ENCODE data around the gene KRTAP12-4.
"Not testable (repeated sequence)": the region's sequence is repeated elsewhere in the genome, so short reads cannot be mapped to it uniquely, and the experiment has no call there.

Gene KRTAP12-4

DNA sequence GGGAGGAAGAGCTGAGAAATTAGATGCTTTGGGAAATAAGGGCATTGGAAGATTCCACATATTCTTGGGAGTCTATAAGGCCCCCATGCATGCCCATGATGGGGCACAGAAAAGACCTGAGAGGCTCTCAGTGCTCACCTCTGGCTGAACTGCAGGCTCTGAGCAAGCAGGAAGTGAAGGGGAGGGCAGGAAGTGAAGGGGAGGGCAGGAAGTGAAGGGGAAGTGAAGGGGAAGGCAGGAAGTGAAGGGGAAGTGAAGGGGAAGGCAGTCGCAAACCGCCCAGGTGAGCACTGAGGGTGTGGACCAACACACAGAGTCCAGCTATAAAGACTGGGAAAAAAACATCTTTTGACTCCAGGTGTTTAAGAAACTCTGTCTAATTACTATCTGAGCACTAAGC lies 24.0 kb downstream of the KRTAP12-4 start:
- Histone ChIP-seq H3K27me3 (ENCODE audit: insufficient read depth, poor library complexity, severe bottlenecking) (no peaks in the 10 kb centered on the region), H3K4me3 (replicated peaks; ENCODE audit: insufficient read depth, low read length) (no peak overlapping the region), H3K27ac (replicated peaks) (no peak overlapping the region)
- no peak for TF ChIP-seq GABPA (IDR thresholded peaks at IDR 0.05; ENCODE audit: low read depth)
- DNase-seq (ENCODE audit: low read depth in 1 of 2, low spot score in 1 of 2), result no peak

DNA sequence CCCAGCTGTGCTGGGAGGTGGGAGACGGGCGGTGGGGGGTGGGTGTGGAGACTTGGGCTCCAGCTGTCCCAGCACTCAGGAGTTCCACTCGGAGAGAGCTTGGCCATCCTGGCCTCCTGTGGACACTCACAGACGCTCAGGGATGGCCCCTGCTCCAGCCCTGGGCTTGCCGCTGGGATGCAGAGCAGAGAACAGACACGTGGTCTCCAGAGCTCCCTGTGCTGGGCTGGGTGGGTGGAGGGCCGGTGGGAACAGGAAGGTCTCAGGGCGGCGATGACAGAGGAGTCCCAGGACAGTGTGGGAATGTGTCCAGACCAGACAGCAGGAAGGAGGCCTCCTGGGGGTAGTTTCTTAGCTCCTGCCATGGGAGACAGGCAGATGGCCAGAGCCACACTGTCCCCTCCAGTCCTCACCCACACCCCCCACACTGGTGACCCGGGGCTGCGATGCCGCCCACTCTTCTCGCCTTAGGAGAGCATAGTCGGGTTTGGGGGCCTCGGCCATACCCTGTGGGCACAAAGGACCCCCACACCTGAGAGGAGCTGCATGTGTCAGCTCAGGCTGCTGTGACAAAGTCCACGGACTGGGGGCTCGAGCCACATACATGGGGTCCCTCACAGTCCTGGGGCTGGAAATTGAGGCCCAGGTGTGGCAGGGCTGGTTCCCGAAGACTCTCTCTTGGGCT lies 25.6 kb downstream of the KRTAP12-4 start:
- Histone ChIP-seq H3K27ac (replicated peaks) (no peak overlapping the region), H3K4me3 (replicated peaks; ENCODE audit: insufficient read depth, low read length) (no peak overlapping the region), H3K27me3 (ENCODE audit: insufficient read depth, poor library complexity, severe bottlenecking) (no peaks in the 10 kb centered on the region)
- no peak for DNase-seq (ENCODE audit: low read depth in 1 of 2, low spot score in 1 of 2)
- TF ChIP-seq GABPA (IDR thresholded peaks at IDR 0.05; ENCODE audit: low read depth), result no peak
- no peak for TF ChIP-seq POLR2AphosphoS5 (IDR thresholded peaks at IDR 0.05; ENCODE audit: low read depth)
- no peak for TF ChIP-seq SPI1 (IDR thresholded peaks at IDR 0.05; ENCODE audit: borderline replicate concordance, low read depth)
- TF ChIP-seq, protein P1, sequence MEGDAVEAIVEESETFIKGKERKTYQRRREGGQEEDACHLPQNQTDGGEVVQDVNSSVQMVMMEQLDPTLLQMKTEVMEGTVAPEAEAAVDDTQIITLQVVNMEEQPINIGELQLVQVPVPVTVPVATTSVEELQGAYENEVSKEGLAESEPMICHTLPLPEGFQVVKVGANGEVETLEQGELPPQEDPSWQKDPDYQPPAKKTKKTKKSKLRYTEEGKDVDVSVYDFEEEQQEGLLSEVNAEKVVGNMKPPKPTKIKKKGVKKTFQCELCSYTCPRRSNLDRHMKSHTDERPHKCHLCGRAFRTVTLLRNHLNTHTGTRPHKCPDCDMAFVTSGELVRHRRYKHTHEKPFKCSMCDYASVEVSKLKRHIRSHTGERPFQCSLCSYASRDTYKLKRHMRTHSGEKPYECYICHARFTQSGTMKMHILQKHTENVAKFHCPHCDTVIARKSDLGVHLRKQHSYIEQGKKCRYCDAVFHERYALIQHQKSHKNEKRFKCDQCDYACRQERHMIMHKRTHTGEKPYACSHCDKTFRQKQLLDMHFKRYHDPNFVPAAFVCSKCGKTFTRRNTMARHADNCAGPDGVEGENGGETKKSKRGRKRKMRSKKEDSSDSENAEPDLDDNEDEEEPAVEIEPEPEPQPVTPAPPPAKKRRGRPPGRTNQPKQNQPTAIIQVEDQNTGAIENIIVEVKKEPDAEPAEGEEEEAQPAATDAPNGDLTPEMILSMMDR (IDR thresholded peaks at IDR 0.05; ENCODE audit: insufficient read depth, low read length), result no peak
- TF ChIP-seq, protein P2, sequence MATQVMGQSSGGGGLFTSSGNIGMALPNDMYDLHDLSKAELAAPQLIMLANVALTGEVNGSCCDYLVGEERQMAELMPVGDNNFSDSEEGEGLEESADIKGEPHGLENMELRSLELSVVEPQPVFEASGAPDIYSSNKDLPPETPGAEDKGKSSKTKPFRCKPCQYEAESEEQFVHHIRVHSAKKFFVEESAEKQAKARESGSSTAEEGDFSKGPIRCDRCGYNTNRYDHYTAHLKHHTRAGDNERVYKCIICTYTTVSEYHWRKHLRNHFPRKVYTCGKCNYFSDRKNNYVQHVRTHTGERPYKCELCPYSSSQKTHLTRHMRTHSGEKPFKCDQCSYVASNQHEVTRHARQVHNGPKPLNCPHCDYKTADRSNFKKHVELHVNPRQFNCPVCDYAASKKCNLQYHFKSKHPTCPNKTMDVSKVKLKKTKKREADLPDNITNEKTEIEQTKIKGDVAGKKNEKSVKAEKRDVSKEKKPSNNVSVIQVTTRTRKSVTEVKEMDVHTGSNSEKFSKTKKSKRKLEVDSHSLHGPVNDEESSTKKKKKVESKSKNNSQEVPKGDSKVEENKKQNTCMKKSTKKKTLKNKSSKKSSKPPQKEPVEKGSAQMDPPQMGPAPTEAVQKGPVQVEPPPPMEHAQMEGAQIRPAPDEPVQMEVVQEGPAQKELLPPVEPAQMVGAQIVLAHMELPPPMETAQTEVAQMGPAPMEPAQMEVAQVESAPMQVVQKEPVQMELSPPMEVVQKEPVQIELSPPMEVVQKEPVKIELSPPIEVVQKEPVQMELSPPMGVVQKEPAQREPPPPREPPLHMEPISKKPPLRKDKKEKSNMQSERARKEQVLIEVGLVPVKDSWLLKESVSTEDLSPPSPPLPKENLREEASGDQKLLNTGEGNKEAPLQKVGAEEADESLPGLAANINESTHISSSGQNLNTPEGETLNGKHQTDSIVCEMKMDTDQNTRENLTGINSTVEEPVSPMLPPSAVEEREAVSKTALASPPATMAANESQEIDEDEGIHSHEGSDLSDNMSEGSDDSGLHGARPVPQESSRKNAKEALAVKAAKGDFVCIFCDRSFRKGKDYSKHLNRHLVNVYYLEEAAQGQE (IDR thresholded peaks at IDR 0.05; ENCODE audit: insufficient replicate concordance, low read depth), result no peak

DNA sequence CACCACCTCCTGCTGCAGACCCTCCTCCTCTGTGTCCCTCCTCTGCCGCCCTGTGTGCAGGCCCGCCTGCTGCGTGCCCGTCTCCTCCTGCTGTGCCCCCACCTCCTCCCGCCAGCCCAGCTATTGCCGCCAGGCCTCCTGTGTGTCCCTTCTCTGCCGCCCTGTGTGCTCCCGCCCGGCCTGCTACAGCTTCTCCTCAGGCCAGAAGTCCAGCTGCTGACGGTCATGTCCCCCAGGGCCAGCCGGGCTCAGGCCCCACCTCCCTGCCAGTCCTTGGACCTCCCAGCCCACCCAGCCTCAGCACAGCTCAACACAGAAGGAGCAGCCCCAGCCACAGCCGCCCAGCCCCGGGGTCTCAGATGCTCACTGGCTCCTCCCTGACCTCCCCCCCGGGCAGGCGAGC lies 26.6 kb downstream of the KRTAP12-4 start:
- H3K4me3 ChIP-seq (replicated peaks; ENCODE audit: insufficient read depth, low read length); DNase-seq (ENCODE audit: low read depth in 1 of 2, low spot score in 1 of 2); H3K27me3 ChIP-seq (ENCODE audit: insufficient read depth, poor library complexity, severe bottlenecking); H3K27ac ChIP-seq (replicated peaks): not testable (repeated sequence)

DNA sequence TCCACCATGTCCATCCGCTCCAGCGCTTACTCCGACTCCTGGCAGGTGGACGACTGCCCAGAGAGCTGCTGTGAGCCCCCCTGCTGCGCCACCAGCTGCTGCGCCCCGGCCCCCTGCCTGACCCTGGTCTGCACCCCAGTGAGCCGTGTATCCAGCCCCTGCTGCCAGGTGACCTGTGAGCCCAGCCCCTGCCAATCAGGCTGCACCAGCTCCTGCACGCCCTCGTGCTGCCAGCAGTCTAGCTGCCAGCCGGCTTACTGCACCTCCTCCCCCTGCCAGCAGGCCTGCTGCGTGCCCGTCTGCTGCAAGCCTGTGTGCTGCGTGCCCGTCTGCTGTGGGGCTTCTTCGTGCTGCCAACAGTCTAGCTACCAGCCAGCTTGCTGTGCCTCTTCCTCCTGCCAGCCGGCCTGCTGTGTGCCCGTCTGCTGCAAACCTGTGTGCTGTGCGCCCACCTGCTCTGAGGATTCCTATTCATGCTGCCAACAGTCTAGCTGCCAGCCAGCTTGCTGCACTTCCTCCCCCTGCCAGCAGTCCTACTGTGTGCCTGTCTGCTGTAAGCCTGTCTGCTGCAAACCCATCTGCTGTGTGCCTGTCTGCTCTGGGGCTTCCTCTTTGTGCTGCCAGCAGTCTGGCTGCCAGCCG lies 27.2 kb downstream of the KRTAP12-4 start:
- DNase-seq (ENCODE audit: low read depth in 1 of 2, low spot score in 1 of 2); H3K27me3 ChIP-seq (ENCODE audit: insufficient read depth, poor library complexity, severe bottlenecking); H3K4me3 ChIP-seq (replicated peaks; ENCODE audit: insufficient read depth, low read length); H3K27ac ChIP-seq (replicated peaks): not testable (repeated sequence)

DNA sequence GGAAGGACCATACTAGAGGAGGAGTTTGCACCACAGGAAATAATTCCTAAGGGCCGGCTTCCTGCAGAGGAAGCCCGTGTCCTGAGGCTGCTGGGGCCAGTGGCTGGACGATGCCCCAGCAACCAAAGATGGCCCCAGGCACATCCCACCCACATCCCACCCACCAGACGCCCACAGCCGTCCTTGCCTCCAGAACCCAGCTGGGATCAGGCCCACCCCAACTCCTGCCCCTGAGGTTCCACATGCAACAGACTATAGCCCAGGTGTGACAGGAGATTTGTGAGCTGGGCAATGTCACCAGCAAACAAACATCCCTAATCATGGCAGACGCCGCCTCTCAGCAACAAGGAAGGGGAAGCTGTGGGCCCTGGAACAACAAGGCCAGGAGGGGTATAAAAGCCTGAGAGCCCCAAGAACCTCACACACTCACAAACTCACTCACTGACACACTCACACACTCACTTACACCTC lies 27.8 kb downstream of the KRTAP12-4 start, which contains the start of gene KRTAP10-9:
TSS of gene KRTAP10-9 (plus strand) at position 421 of the 471 bp plus-strand sequence. CDS start 79 bp downstream, outside the sequence.
- TF ChIP-seq, protein P2 (IDR thresholded peaks at IDR 0.05; ENCODE audit: insufficient replicate concordance, low read depth), result no peak
- TF ChIP-seq, protein P1 (IDR thresholded peaks at IDR 0.05; ENCODE audit: insufficient read depth, low read length), result no peak
- no peak for TF ChIP-seq POLR2AphosphoS5 (IDR thresholded peaks at IDR 0.05; ENCODE audit: low read depth)
- no peak for TF ChIP-seq GABPA (IDR thresholded peaks at IDR 0.05; ENCODE audit: low read depth)
- no peak for TF ChIP-seq SPI1 (IDR thresholded peaks at IDR 0.05; ENCODE audit: borderline replicate concordance, low read depth)
- H3K27ac ChIP-seq (replicated peaks), result no peak within 1 kb of the TSS
- H3K27me3 ChIP-seq (ENCODE audit: insufficient read depth, poor library complexity, severe bottlenecking), result no peaks in the 10 kb centered on the region
- no peak for DNase-seq (ENCODE audit: low read depth in 1 of 2, low spot score in 1 of 2)
- H3K4me3 ChIP-seq (replicated peaks; ENCODE audit: insufficient read depth, low read length), result no peak within 1 kb of the TSS

All from HL-60 (cell line).